ENCODE results near the gene DNMT3A. TPM values are rescaled to one million over a fixed set of nuclear protein-coding genes. Genes with fewer than 3 reads are reported as not detected.
A peak's percentile ranks its signal among the peaks of the same experiment; 100 is the strongest.

The DNMT3A gene
- total and polyA plus RNA-seq, 2 of the 8 experiments (the other 6 are each of a cell fraction or from before 2014, with no cell fraction given), result 33.6 to 178 TPM

DNA sequence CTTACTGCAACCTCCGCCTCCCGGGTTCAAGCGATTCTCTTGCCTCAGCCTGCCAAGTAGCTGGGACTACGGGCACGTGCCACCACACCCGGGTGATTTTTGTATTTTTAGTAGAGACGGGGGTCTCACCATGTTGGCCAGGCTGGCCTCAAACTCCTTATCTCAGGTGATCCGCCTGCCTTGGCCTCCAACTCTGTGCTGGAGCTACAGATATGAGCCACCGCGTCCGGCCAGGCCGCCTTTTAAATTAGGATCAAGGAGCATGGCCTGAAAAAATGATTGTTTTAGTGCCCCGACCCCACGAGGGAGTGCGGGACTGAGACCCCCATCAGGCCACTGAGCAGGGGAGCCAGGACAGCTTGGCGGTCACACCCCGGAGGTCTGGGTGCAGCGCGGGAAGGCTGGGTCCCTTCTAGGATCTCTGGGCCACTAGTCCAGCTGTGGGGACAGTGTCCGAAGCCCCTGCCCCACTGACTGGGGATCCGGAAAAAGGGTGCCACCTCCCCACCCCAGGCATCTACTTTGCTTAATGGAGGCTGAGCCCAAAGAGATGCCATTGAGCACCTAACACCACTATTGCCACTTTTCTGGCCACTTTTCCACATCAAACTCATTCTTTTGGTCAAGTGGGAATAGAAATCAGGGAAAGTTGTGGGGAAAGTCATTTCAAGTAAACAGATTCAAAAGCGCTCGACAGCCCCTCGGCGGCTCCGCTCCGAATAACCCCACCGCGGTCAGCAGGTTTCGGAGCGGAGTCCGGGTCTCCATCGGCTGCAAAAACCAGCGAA lies 19.7 kb upstream of the DNMT3A start:
- 54% methylated on average over 31 of the region's 34 CpGs; no CpG with 5 or more reads in 1 of the 2 experiments for WGBS, 2 experiments (ENCODE audit: extremely low coverage in 1 of 2, insufficient coverage in 1 of 2, insufficient read length in 1 of 2, insufficient replicate concordance in 2 of 2, low coverage in 1 of 2, low lambda C conversion rate in 2 of 2, missing lambda C conversion rate in 1 of 2)
- no peak overlapping the region for H3K23ac ChIP-seq (ENCODE audit: insufficient read length)
- H3K4me2 ChIP-seq (ENCODE audit: insufficient read depth in 1 of 2, low read depth in 2 of 2, low read length in 2 of 2), result peak overlapping the region; percentile 5 to 58; a peak in 3 of 4 replicates
- no peak overlapping the region for H3K27ac ChIP-seq (ENCODE audit: low read depth, low read length)
- DNase-seq (ENCODE audit: low read depth in 1 of 2, low spot score in 2 of 2) (no peak), FAIRE-seq (no peak)
- H2AK5ac ChIP-seq (ENCODE audit: low read depth, low read length), result no peak overlapping the region
- no peaks in the 10 kb centered on the region for H3K9me3 ChIP-seq (ENCODE audit: insufficient read depth in 2 of 2, low read depth in 1 of 2, low read length in 1 of 2)
- H3K79me2 ChIP-seq (ENCODE audit: control insufficient read depth in 1 of 2, insufficient read depth in 2 of 2, low read length in 2 of 2), result no peaks in the 10 kb centered on the region
- H2BK120ac ChIP-seq (replicated peaks; ENCODE audit: low read depth, low read length), result no peak overlapping the region
- CTCF ChIA-PET (ENCODE audit: partially characterized antibody), result interaction anchor here (0.6 to 8.1 kb wide), 40 partner anchors 8 to 760 kb away, joined by 3 to 108 read pairs (median 4); partner anchors contain the start of gene DNMT3A
- H3K18ac ChIP-seq (ENCODE audit: extremely low read depth, low read length), result no peak overlapping the region; the same call in 1 of the 2 replicates
- H2BK12ac ChIP-seq (ENCODE audit: low read depth, low read length), result no peak overlapping the region
- H4K5ac ChIP-seq (ENCODE audit: insufficient read length, low read depth, low read length), result no peak overlapping the region
- H2BK15ac ChIP-seq (ENCODE audit: low read length), result no peak overlapping the region
- peaks cover 0 to 31% (median 22%) of the 10 kb centered on the region in 4 experiments; a peak in 6 of 7 replicates for H3K27me3 ChIP-seq (replicated peaks in 1 of 4; ENCODE audit: control insufficient read depth in 3 of 4, extremely low read depth in 1 of 4, insufficient read depth in 3 of 4, low read length in 3 of 4)
- H3K36me3 ChIP-seq (ENCODE audit: control insufficient read depth in 2 of 4, insufficient read depth in 4 of 4, low read length in 3 of 4), result no peaks in the 10 kb centered on the region
- TF ChIP-seq, protein P1, sequence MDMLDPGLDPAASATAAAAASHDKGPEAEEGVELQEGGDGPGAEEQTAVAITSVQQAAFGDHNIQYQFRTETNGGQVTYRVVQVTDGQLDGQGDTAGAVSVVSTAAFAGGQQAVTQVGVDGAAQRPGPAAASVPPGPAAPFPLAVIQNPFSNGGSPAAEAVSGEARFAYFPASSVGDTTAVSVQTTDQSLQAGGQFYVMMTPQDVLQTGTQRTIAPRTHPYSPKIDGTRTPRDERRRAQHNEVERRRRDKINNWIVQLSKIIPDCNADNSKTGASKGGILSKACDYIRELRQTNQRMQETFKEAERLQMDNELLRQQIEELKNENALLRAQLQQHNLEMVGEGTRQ (IDR thresholded peaks at IDR 0.05; ENCODE audit: low read length), result no peak
- peak; percentile 20 for TF ChIP-seq KDM4A (IDR thresholded peaks at IDR 0.05; ENCODE audit: low read depth, low read length, severe bottlenecking)
- no peak for TF ChIP-seq CBX5 (IDR thresholded peaks at IDR 0.05; ENCODE audit: low read depth, low read length)
- no peak for TF ChIP-seq SP4 (IDR thresholded peaks at IDR 0.05; ENCODE audit: low read length)
- H3K23me2 ChIP-seq (ENCODE audit: low read depth, low read length), result no peaks in the 10 kb centered on the region
- H3K4me3 ChIP-seq (ENCODE audit: extremely low read depth in 1 of 4, insufficient read depth in 2 of 4, low read depth in 3 of 4, low read length in 4 of 4), result peak overlapping the region in 3 of 4 experiments; percentile 15 to 44 (median 32); a peak in 4 of 8 replicates
- peaks cover 0 to 1% of the 10 kb centered on the region in 2 experiments for H4K20me1 ChIP-seq (replicated peaks in 1 of 2; ENCODE audit: control insufficient read depth in 1 of 2, insufficient read depth in 2 of 2, low read length in 2 of 2)
- POLR2A ChIA-PET (ENCODE audit: partially characterized antibody), result interaction anchor here (0.5 to 2.4 kb wide), 6 partner anchors 10 to 1373 kb away, joined by 3 to 10 read pairs (median 7); no protein-coding TSS in a partner anchor
- H3K79me1 ChIP-seq (ENCODE audit: low read depth, low read length), result no peaks in the 10 kb centered on the region
- H2AFZ ChIP-seq (ENCODE audit: low read length), result no peak overlapping the region
- no peak overlapping the region for H3K9ac ChIP-seq (replicated peaks in 1 of 4; ENCODE audit: extremely low read depth in 1 of 4, low read depth in 3 of 4, low read length in 3 of 4)
- no peak overlapping the region for H4K91ac ChIP-seq (replicated peaks; ENCODE audit: insufficient read length, low read length)
- H3K56ac ChIP-seq (replicated peaks; ENCODE audit: insufficient read length, low read depth, low read length), result peak overlapping the region; percentile 9
- peak overlapping the region; percentile 64; the same call in 1 of the 2 replicates for H4K8ac ChIP-seq (ENCODE audit: extremely low read depth, insufficient read depth, low read length)
- no peak overlapping the region for H2BK20ac ChIP-seq (ENCODE audit: low read length)
- no peak overlapping the region for H3K14ac ChIP-seq (ENCODE audit: insufficient read length)
- no peak overlapping the region for H3K4ac ChIP-seq (replicated peaks; ENCODE audit: insufficient read length, low read depth, low read length)
- H3K4me1 ChIP-seq (replicated peaks in 1 of 4; ENCODE audit: control insufficient read depth in 3 of 4, insufficient read depth in 4 of 4, low read length in 3 of 4), result peaks cover 0 to 9% (median 5%) of the 10 kb centered on the region in 4 experiments; a peak in 6 of 7 replicates
- H2BK5ac ChIP-seq (ENCODE audit: low read depth, low read length), result no peak overlapping the region
